ENCODE results near the gene RHBDD2.
"Not testable (repeated sequence)": the region's sequence is repeated elsewhere in the genome, so short reads cannot be mapped to it uniquely, and the experiment has no call there.

RHBDD2 gene

GRCh38 chr7:75867390-75867717 is 11.5 kb upstream of the RHBDD2 start:
- Histone ChIP-seq H3K9me3 (ENCODE audit: insufficient read depth, low read depth, low read length) (no peaks in the 10 kb centered on the region), H3K36me3 (ENCODE audit: insufficient read depth, low read length) (no peaks in the 10 kb centered on the region), H3K27me3 (ENCODE audit: insufficient read depth, low read length) (no peaks in the 10 kb centered on the region), H3K27ac (ENCODE audit: low read depth, low read length) (no peak overlapping the region), H3K4me3 (ENCODE audit: low read length) (no peak overlapping the region), H3K9ac (ENCODE audit: low read depth, low read length) (no peak overlapping the region), H3K4me1 (ENCODE audit: insufficient read depth, low read length) (no peaks in the 10 kb centered on the region)
- 87% methylated on average over 4 of the region's 4 CpGs for WGBS

- H3K27ac ChIP-seq (ENCODE audit: low read depth, low read length): no peak overlapping the region
- 85% methylated on average over 1 of the region's 2 CpGs for WGBS
Measured at GRCh38 chr7:75868153-75868552, 10.7 kb upstream of the RHBDD2 start.

GRCh38 chr7:75869776-75870379 is 9.0 kb upstream of the RHBDD2 start:
- no peak overlapping the region for H3K27ac ChIP-seq (ENCODE audit: low read depth, low read length)
- H3K4me1 ChIP-seq (ENCODE audit: insufficient read depth, low read length): no peaks in the 10 kb centered on the region
- no peaks in the 10 kb centered on the region for H3K36me3 ChIP-seq (ENCODE audit: insufficient read depth, low read length)
- WGBS: 88% methylated on average over 6 of the region's 7 CpGs
- no peak overlapping the region for H3K4me3 ChIP-seq (ENCODE audit: low read length)
- no peaks in the 10 kb centered on the region for H3K9me3 ChIP-seq (ENCODE audit: insufficient read depth, low read depth, low read length)
- no peaks in the 10 kb centered on the region for H3K27me3 ChIP-seq (ENCODE audit: insufficient read depth, low read length)
- H3K9ac ChIP-seq (ENCODE audit: low read depth, low read length): no peak overlapping the region

More at GRCh38 chr7:75868153-75868552, 10.7 kb upstream of the RHBDD2 start:
- Histone ChIP-seq H3K4me1 (ENCODE audit: insufficient read depth, low read length) (no peaks in the 10 kb centered on the region), H3K27me3 (ENCODE audit: insufficient read depth, low read length) (no peaks in the 10 kb centered on the region), H3K9me3 (ENCODE audit: insufficient read depth, low read depth, low read length) (no peaks in the 10 kb centered on the region), H3K36me3 (ENCODE audit: insufficient read depth, low read length) (no peaks in the 10 kb centered on the region), H3K9ac (ENCODE audit: low read depth, low read length) (no peak overlapping the region), H3K4me3 (ENCODE audit: low read length) (no peak overlapping the region)

GRCh38 chr7:75870557-75871161 is 8.2 kb upstream of the RHBDD2 start:
- Histone ChIP-seq H3K27me3 (ENCODE audit: insufficient read depth, low read length) (no peaks in the 10 kb centered on the region), H3K36me3 (ENCODE audit: insufficient read depth, low read length) (no peaks in the 10 kb centered on the region), H3K9ac (ENCODE audit: low read depth, low read length) (no peak overlapping the region), H3K9me3 (ENCODE audit: insufficient read depth, low read depth, low read length) (no peaks in the 10 kb centered on the region), H3K27ac (ENCODE audit: low read depth, low read length) (no peak overlapping the region), H3K4me3 (ENCODE audit: low read length) (no peak overlapping the region), H3K4me1 (ENCODE audit: insufficient read depth, low read length) (no peaks in the 10 kb centered on the region)
- 93% methylated on average over 9 of the region's 9 CpGs for WGBS

GRCh38 chr7:75872073-75872782 is 6.6 kb upstream of the RHBDD2 start:
- H3K27me3 ChIP-seq (ENCODE audit: insufficient read depth, low read length): no peaks in the 10 kb centered on the region
- no peak overlapping the region for H3K27ac ChIP-seq (ENCODE audit: low read depth, low read length)
- H3K9me3 ChIP-seq (ENCODE audit: insufficient read depth, low read depth, low read length): no peaks in the 10 kb centered on the region
- no peaks in the 10 kb centered on the region for H3K36me3 ChIP-seq (ENCODE audit: insufficient read depth, low read length)
- WGBS: 94% methylated on average over 13 of the region's 13 CpGs
- no peak overlapping the region for H3K9ac ChIP-seq (ENCODE audit: low read depth, low read length)
- no peak overlapping the region for H3K4me3 ChIP-seq (ENCODE audit: low read length)
- no peaks in the 10 kb centered on the region for H3K4me1 ChIP-seq (ENCODE audit: insufficient read depth, low read length)

- not testable (repeated sequence) for H3K9ac ChIP-seq (ENCODE audit: low read depth, low read length); H3K27me3 ChIP-seq (ENCODE audit: insufficient read depth, low read length); H3K4me3 ChIP-seq (ENCODE audit: low read length); H3K27ac ChIP-seq (ENCODE audit: low read depth, low read length); H3K36me3 ChIP-seq (ENCODE audit: insufficient read depth, low read length); H3K4me1 ChIP-seq (ENCODE audit: insufficient read depth, low read length); H3K9me3 ChIP-seq (ENCODE audit: insufficient read depth, low read depth, low read length)
- 92% methylated on average over 3 of the region's 3 CpGs for WGBS
Measured at GRCh38 chr7:75874180-75874579, 4.7 kb upstream of the RHBDD2 start.

- Histone ChIP-seq H3K9ac (ENCODE audit: low read depth, low read length) (no peak overlapping the region), H3K4me1 (ENCODE audit: insufficient read depth, low read length) (peaks cover 6% of the 10 kb centered on the region), H3K27ac (ENCODE audit: low read depth, low read length) (no peak overlapping the region), H3K9me3 (ENCODE audit: insufficient read depth, low read depth, low read length) (no peaks in the 10 kb centered on the region), H3K4me3 (ENCODE audit: low read length) (no peak overlapping the region), H3K27me3 (ENCODE audit: insufficient read depth, low read length) (peaks cover 5% of the 10 kb centered on the region; the same call in 1 of the 2 replicates), H3K36me3 (ENCODE audit: insufficient read depth, low read length) (no peaks in the 10 kb centered on the region)
- WGBS: 92% methylated on average over 21 of the region's 21 CpGs
Measured at GRCh38 chr7:75875113-75876080, 3.4 kb upstream of the RHBDD2 start.

GRCh38 chr7:75876126-75876881 is 2.5 kb upstream of the RHBDD2 start:
- no peak overlapping the region for H3K4me3 ChIP-seq (ENCODE audit: low read length)
- H3K36me3 ChIP-seq (ENCODE audit: insufficient read depth, low read length): peaks cover 8% of the 10 kb centered on the region; the same call in 1 of the 2 replicates
- H3K27me3 ChIP-seq (ENCODE audit: insufficient read depth, low read length): peaks cover 8% of the 10 kb centered on the region; the same call in 1 of the 2 replicates
- no peak overlapping the region for H3K9ac ChIP-seq (ENCODE audit: low read depth, low read length)
- no peak overlapping the region for H3K27ac ChIP-seq (ENCODE audit: low read depth, low read length)
- WGBS: 87% methylated on average over 9 of the region's 11 CpGs
- H3K4me1 ChIP-seq (ENCODE audit: insufficient read depth, low read length): peaks cover 11% of the 10 kb centered on the region
- H3K9me3 ChIP-seq (ENCODE audit: insufficient read depth, low read depth, low read length): no peaks in the 10 kb centered on the region

GRCh38 chr7:75878312-75878768 is 494 bp upstream of the RHBDD2 start:
- H3K9ac ChIP-seq (ENCODE audit: low read depth, low read length): no peak overlapping the region
- H3K4me3 ChIP-seq (ENCODE audit: low read length): peak overlapping the region; percentile 50
- H3K27me3 ChIP-seq (ENCODE audit: insufficient read depth, low read length): peaks cover 8% of the 10 kb centered on the region; the same call in 1 of the 2 replicates
- H3K36me3 ChIP-seq (ENCODE audit: insufficient read depth, low read length): peaks cover 28% of the 10 kb centered on the region
- peaks cover 13% of the 10 kb centered on the region for H3K4me1 ChIP-seq (ENCODE audit: insufficient read depth, low read length)
- no peaks in the 10 kb centered on the region for H3K9me3 ChIP-seq (ENCODE audit: insufficient read depth, low read depth, low read length)
- WGBS: 40% methylated on average over 10 of the region's 10 CpGs
- H3K27ac ChIP-seq (ENCODE audit: low read depth, low read length): peak overlapping the region; percentile 4; the same call in 1 of the 2 replicates

GRCh38 chr7:75879771-75880184 is 944 bp downstream of the RHBDD2 start:
- Histone ChIP-seq H3K9ac (ENCODE audit: low read depth, low read length) (peak overlapping the region; percentile 91; the same call in 1 of the 2 replicates), H3K27ac (ENCODE audit: low read depth, low read length) (no peak overlapping the region), H3K27me3 (ENCODE audit: insufficient read depth, low read length) (peaks cover 8% of the 10 kb centered on the region; the same call in 1 of the 2 replicates), H3K4me3 (ENCODE audit: low read length) (peak overlapping the region; percentile 87), H3K4me1 (ENCODE audit: insufficient read depth, low read length) (peaks cover 13% of the 10 kb centered on the region), H3K36me3 (ENCODE audit: insufficient read depth, low read length) (peaks cover 42% of the 10 kb centered on the region), H3K9me3 (ENCODE audit: insufficient read depth, low read depth, low read length) (no peaks in the 10 kb centered on the region)
- WGBS: 24% methylated on average over 8 of the region's 8 CpGs

All from HUES64 (cell line).